ENCODE data around the gene GRM4. TPM values are rescaled to one million over a fixed set of nuclear protein-coding genes. Genes with fewer than 3 reads are reported as not detected.
A peak's percentile ranks its signal among the peaks of the same experiment; 100 is the strongest.

Gene GRM4
- total and polyA plus RNA-seq, 2 donors from 2014 or later, result not detected

DNA sequence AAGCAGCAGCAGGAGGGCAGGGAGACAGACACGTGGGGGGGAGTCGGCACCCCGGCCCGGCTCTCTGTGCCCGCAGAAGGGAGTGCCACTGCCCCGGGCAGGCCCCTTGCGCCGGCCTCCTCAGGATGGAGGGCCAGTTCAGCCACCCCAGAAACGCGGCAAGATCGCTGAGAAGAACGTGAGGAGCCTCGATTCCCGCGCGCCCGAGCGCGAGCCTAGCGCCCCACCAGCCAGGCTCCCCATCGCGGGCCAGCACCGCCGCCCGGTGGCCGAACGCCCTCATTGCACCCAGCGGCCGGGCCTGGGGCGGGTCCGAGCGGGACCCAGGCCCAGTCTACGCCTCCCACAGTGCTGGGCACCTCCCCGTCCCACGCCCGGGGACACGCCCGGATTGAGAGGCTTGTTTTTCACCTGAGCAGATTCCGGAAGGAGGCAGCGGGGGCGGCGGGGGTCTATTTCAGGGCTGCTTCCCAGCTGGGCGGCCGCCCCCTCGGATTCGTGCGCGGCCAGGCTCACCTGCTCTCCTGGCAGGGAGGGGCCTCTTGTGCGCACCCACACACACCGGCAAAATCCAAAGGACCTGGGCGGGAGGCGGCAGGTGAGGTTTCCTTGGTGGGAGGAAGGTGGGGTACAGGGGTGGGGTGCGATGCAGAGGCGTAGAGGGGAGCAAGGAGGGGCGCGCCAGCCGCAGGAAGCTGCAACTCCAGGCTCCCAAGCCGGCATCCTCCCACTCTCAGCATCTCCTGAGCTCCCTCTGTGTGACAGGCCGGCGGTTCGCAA is 9.0 kb upstream of the GRM4 start:
- no peak overlapping the region for H3K9ac ChIP-seq (ENCODE audit: low read length in 3 of 3)
- TF ChIP-seq, protein P1, sequence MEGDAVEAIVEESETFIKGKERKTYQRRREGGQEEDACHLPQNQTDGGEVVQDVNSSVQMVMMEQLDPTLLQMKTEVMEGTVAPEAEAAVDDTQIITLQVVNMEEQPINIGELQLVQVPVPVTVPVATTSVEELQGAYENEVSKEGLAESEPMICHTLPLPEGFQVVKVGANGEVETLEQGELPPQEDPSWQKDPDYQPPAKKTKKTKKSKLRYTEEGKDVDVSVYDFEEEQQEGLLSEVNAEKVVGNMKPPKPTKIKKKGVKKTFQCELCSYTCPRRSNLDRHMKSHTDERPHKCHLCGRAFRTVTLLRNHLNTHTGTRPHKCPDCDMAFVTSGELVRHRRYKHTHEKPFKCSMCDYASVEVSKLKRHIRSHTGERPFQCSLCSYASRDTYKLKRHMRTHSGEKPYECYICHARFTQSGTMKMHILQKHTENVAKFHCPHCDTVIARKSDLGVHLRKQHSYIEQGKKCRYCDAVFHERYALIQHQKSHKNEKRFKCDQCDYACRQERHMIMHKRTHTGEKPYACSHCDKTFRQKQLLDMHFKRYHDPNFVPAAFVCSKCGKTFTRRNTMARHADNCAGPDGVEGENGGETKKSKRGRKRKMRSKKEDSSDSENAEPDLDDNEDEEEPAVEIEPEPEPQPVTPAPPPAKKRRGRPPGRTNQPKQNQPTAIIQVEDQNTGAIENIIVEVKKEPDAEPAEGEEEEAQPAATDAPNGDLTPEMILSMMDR (IDR thresholded peaks at IDR 0.05; ENCODE audit: borderline replicate concordance, extremely low read depth, insufficient read depth), result peak; percentile 83
- H3K36me3 ChIP-seq (ENCODE audit: control insufficient read depth in 2 of 3, insufficient read depth in 3 of 3, low read length in 3 of 3), result no peaks in the 10 kb centered on the region
- H3K4me3 ChIP-seq (ENCODE audit: low read length in 3 of 3), result peak overlapping the region in 1 of 3 donors; percentile 29
- H3K9me3 ChIP-seq (ENCODE audit: control insufficient read depth in 2 of 3, insufficient read depth in 1 of 3, low read length in 3 of 3), result no peaks in the 10 kb centered on the region
- H3K4me1 ChIP-seq (ENCODE audit: control insufficient read depth in 2 of 3, insufficient read depth in 2 of 3, low read depth in 1 of 3, low read length in 3 of 3), result peaks cover 0 to 3% (median 0%) of the 10 kb centered on the region in 3 donors
- peaks cover 8% of the 10 kb centered on the region for H3K27me3 ChIP-seq (ENCODE audit: control insufficient read depth, insufficient read depth, low read length)
- intact Hi-C loops (cut with DNase I), result loop anchor here (10.0 kb wide), 1 partner anchor 390 kb away; no protein-coding TSS in a partner anchor
- FAIRE-seq (no peak), DNase-seq (peak; percentile 64 to 83 (median 80))
- H3K27ac ChIP-seq (ENCODE audit: low read depth in 2 of 2, low read length in 2 of 2), result no peak overlapping the region

DNA sequence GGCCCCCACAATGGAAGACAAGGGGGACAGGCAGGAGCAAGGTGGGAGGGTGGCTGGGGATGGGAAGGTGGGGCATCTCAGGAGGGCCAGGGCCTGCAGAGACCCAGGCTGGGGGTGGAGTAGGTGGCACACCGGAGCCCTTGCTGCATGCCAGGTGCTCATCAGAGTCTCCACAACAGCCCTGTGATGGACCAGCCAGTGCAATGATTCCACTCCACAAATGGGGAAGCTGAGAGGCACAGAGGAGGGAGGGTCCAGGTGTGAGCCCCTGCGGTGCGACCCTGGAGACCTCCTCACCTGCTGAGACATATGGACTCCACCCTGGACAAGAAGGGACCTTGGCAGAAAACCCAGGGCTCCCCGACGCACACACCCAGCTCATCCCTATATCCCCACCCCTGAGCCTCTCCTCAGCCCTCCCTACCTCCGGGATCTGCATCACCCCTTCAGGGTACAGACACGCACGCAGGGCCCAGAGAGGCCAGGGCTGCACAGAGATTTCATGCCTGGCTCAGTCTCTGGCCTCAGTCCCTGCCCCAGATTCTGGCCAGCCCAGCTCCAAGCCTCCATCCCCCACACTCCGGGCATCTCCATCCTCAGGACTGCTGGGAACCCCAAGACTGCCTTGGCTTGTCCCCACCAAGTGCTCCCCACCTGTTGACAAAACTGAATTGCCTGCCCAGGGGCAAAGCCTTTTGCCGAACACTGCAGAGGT is 7.1 kb upstream of the GRM4 start:
- TF ChIP-seq, protein P1 (IDR thresholded peaks at IDR 0.05; ENCODE audit: borderline replicate concordance, extremely low read depth, insufficient read depth), result no peak
- Histone ChIP-seq H3K9ac (ENCODE audit: low read length in 3 of 3) (no peak overlapping the region), H3K27me3 (ENCODE audit: control insufficient read depth, insufficient read depth, low read length) (peaks cover 8% of the 10 kb centered on the region), H3K27ac (ENCODE audit: low read depth in 2 of 2, low read length in 2 of 2) (no peak overlapping the region), H3K9me3 (ENCODE audit: control insufficient read depth in 2 of 3, insufficient read depth in 1 of 3, low read length in 3 of 3) (no peaks in the 10 kb centered on the region), H3K4me1 (ENCODE audit: control insufficient read depth in 2 of 3, insufficient read depth in 2 of 3, low read depth in 1 of 3, low read length in 3 of 3) (peaks cover 0 to 3% (median 0%) of the 10 kb centered on the region in 3 donors), H3K36me3 (ENCODE audit: control insufficient read depth in 2 of 3, insufficient read depth in 3 of 3, low read length in 3 of 3) (no peaks in the 10 kb centered on the region), H3K4me3 (ENCODE audit: low read length in 3 of 3) (no peak overlapping the region)
- peak in 2 of 5 donors; percentile 38 to 66 for DNase-seq
- intact Hi-C loops (cut with DNase I), result loop anchor here (10.0 kb wide), 1 partner anchor 388 kb away; no protein-coding TSS in a partner anchor
- FAIRE-seq, result no peak

GRCh38 chr6:34152042-34152524 is 6.2 kb upstream of the GRM4 start:
- Histone ChIP-seq H3K27me3 (ENCODE audit: control insufficient read depth, insufficient read depth, low read length) (peaks cover 8% of the 10 kb centered on the region), H3K4me1 (ENCODE audit: control insufficient read depth in 2 of 3, insufficient read depth in 2 of 3, low read depth in 1 of 3, low read length in 3 of 3) (peaks cover 0 to 3% (median 0%) of the 10 kb centered on the region in 3 donors), H3K9me3 (ENCODE audit: control insufficient read depth in 2 of 3, insufficient read depth in 1 of 3, low read length in 3 of 3) (no peaks in the 10 kb centered on the region), H3K9ac (ENCODE audit: low read length in 3 of 3) (no peak overlapping the region), H3K36me3 (ENCODE audit: control insufficient read depth in 2 of 3, insufficient read depth in 3 of 3, low read length in 3 of 3) (no peaks in the 10 kb centered on the region), H3K27ac (ENCODE audit: low read depth in 2 of 2, low read length in 2 of 2) (no peak overlapping the region), H3K4me3 (ENCODE audit: low read length in 3 of 3) (no peak overlapping the region)
- no peak for FAIRE-seq
- intact Hi-C loops (cut with DNase I), result loop anchor here (10.0 kb wide), 1 partner anchor 387 kb away; no protein-coding TSS in a partner anchor
- peak in 2 of 5 donors; percentile 32 to 43 for DNase-seq
- TF ChIP-seq, protein P1 (IDR thresholded peaks at IDR 0.05; ENCODE audit: borderline replicate concordance, extremely low read depth, insufficient read depth), result no peak
